HG03103 (cell line): Measurements from ENCODE around the gene WNT7B.

Experiments
- ATAC-seq: cut with Tn5 transposase; IDR thresholded peaks from one replicate; pipeline ENCODE4 v1.9.1; 2021; ENCODE audit warnings: low read depth; ENCODE audit not compliant: unreplicated experiment

The WNT7B gene

DNA sequence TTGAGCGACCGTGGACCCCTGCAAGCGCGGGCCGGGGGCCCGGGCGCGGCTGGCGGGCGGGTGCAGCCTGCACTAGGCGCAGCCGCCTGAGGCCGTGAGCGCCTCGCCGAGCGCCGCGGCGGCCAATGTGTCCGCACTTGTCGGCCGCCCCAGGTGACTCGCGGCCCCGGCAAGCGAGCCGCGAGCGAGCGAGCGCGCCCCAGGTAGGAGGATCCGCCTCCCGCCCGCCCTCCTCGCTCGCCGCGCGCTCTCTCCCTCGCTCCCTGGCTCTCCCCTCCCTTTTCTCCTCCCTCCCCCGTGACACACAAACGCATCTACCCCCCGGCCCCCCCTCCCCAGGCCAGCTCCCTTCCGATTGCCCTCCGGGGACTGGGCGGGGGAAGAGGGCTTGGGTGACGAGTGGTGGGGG lies at the start of gene WNT7B:
Gene WNT7B, minus strand, starts transcription at position 160 of the 409 bp plus-strand sequence. CDS start 408 bp downstream, outside the sequence.
- no peak for ATAC-seq

DNA sequence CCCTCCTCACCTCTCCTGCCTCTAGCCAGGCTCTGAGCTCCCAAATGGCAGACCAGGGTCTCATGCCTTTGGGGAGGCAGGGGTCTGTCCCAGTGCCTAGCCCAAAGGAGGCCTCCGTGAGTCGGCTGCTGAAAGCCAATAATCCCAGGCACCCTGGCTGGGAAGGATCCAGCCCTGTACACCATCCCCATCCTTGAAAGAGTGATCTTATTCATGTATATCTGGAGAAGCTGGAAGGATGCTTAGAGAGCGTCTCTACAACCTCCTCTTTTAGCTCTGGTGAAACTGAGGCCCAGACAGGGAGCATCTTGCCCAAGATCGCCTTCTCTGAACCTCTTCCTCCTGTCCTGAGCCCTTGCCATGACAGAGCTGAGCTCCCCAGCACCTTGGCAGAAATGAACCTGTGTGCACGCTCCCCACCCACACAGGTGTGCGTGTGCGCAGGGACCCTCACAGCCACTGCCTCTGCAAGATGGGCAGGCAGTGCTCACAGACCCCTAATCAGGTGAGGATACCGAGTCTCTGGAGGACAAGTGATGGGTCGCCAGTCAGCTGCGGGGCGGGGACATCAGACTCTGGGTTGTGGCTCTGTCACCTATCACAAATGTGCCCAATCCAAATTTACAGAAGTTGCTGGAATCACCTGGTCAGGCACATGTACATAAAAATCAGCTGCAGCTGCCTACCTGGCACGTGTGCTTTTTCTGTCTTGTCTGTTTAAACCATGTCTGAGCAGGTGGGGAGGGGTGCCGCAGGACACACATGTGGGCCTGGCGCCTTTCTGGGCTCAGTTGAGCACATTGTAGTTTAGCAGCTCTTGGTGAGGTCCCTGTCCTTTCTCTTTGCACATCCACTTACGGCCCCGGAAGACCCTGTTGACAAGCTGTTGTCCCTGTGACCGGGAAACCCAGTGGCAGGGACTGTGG lies 49.3 kb upstream of the WNT7B start:
- no peak for ATAC-seq

DNA sequence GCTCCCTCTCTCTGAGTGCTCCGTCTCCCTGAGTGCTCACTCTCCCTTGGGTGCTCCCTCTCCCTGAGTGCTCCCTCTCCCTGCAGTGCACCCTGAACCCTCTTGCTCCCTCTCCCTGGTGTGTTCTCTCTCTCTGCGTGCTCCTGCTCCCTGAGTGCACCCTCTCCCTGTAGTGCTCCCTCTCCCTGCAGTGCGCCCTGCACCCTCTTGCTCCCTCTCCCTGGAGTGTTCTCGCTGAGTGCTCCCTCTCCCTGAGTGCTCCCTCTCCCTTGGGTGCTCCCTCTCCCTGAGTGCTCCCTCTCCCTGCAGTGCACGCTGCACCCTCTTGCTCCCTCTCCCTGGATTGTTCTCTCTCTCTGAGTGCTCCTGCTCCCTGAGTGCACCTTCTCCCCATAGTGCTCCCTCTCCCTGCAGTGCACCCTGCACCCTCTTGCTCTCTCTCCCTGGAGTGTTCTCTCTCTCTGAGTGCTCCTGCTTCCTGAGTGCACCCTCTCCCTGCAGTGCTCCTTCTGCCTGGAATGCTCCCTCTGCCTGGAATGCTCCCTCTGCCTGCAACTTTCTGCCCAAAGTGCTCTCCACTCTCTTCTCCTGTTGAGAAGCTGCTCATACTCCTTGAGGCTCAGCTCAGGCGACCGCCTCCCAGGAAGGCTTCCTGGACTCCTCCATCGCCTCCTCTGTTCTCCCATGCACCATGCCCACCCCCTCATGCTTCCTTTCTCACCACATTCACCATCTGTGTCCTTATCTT lies 48.4 kb upstream of the WNT7B start:
- no peak for ATAC-seq

DNA sequence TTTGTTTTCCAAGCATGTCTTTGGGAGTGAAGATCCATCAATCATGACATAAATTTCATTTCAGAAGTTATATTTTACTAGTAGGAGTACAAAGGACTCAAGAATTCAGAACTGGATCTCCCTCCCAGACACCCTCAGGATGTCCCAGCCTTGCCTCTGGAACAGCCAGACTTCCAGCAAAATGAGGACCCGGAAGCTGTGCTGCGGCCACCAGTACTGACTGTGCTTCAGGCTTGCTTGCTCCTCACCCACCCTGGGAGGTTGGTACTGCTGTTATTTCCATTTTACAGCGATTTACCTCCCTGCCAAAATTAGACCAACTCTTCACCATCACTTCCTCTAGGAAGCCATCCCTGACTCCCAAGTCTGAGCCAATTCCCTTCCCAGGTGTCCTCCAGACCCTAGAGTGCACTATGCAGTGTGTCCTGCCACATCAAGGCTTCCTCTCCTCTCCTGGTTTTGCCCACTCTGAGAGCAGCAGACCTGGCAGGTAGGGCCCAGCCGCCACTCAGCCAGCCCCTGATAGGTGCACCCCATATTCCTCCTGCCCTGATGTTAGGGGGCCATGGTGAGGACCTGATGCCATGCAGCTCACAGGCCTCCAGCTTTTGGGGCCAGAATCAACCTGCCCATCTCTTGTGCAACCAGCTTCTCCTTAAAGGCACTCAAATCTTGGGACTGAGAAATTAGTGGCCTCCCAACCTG lies 47.3 kb upstream of the WNT7B start:
- ATAC-seq: no peak

DNA sequence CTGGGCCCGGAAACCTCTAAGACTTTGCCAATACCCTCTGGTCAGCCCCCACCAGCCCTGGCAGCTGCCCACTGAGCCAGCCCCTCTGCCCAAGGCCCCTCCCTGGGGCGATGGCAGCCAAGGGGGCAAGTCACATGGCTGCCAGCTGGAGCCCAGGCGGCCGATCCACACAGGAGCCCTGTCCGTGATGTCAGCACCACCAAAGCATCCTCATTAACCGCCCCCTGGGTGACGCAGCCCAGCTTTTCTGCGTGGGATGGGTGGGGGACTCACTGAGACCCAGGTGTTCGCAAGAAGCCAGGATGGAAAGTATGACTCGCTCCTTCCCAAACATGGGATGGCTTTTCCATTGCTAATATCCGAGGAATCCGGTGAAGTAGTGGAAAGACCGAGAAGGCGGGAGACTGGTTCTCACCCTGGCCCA lies 46.6 kb upstream of the WNT7B start:
- no peak for ATAC-seq

DNA sequence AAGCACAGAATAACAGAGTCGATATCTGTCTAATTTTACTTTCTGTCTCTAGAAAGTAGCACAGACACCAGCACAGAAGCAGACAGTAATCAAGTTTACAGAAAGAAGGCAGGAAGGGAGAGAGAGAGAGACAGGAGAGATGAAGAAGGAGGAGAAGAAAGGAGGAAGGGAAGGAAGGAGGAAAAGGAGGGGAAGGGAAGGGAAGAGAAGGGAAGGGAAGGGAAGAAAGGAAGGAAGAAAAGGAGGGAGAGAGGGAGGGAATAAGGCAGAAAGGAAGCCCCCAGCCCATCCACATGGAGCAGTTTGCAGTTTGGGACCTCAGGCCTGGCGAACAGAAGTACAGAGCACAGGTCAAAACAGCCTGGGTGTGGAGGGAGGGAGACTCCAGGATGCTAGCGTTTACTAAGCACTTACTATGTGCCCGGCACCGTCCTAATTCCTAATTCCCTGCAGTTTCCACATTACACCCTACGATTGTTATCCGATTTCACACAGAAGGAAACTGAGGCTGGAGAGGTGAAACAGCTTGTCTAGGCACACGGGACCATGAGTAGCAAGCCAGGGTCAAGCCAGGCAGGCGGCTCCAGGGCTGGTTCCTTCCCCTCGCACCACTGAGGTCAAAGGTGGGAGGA lies 46.0 kb upstream of the WNT7B start:
- no peak for ATAC-seq

DNA sequence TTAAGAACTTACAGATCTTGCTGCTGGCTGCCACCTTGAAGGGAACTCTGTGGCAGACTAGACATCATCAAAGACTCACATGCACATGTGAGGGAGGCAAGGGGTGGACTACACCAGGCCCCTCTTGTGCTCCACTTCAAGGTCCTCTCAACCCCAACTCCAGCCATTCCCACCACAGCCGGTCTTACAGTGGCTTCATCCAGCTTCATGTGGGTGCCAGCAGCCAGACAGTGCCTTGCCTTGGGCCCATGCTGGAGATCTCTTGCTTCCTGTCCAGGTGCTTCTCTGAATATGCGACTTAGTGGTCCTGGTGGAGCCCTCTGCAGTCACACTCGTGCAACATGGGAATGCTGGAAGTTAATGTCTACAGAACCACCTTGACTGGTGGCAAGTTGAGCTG lies 44.6 kb upstream of the WNT7B start:
- ATAC-seq: no peak

DNA sequence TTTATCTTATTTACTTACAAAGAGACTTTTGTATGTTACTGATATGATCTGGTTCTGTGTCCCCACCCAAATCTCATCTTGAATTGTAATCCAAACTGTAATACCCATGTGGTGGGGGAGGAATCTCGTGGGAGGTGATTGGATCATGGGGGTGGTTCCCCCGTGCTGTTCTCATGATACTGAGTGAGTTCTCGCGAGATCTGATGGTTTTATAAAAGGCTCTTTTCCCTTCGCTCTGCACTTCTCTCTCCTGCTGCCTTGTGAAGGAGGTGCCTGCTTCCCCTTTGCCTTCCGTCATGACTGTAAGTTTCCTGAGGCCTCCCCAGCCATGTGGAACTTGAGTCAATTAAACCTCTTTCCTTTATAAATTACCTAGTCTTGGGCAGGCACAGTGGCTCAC lies 42.4 kb upstream of the WNT7B start:
- no peak for ATAC-seq

DNA sequence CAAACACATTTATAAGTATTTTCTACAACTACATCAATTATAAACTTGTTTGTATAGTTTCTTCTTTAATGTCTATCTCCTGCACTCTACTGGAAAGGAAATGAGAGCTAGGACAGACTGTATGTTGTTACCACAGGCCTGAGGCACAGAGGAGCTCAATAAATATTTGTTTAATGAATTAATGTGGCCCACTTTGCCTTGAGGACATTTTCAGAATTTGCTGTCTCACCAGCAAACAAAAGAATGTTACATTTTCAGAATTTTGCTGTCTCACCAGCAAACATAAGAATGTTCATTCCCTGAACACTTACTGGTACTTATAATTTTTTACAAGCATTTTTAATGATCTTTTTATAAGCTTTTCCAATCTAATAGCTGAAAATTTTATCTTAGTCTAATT lies 41.9 kb upstream of the WNT7B start:
- no peak for ATAC-seq

DNA sequence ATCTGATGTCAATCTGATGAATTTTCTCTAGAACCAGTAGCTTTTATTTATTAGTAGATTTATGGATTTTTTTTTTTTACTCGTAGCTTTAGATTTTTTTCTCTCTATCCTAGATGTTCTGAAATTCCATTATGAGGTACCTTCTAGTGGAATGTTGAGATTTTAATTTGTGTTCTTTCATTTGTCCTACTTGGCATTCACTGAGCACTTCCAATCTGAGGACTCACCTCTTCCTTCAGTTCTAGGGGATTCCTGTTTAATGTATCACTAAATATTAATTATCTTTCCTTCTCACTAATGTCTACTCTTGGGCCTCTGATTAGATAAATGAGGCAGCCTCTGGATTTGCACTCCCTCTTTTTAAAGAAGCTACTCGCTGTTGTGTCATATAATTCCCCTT lies 40.2 kb upstream of the WNT7B start:
- ATAC-seq: no peak

DNA sequence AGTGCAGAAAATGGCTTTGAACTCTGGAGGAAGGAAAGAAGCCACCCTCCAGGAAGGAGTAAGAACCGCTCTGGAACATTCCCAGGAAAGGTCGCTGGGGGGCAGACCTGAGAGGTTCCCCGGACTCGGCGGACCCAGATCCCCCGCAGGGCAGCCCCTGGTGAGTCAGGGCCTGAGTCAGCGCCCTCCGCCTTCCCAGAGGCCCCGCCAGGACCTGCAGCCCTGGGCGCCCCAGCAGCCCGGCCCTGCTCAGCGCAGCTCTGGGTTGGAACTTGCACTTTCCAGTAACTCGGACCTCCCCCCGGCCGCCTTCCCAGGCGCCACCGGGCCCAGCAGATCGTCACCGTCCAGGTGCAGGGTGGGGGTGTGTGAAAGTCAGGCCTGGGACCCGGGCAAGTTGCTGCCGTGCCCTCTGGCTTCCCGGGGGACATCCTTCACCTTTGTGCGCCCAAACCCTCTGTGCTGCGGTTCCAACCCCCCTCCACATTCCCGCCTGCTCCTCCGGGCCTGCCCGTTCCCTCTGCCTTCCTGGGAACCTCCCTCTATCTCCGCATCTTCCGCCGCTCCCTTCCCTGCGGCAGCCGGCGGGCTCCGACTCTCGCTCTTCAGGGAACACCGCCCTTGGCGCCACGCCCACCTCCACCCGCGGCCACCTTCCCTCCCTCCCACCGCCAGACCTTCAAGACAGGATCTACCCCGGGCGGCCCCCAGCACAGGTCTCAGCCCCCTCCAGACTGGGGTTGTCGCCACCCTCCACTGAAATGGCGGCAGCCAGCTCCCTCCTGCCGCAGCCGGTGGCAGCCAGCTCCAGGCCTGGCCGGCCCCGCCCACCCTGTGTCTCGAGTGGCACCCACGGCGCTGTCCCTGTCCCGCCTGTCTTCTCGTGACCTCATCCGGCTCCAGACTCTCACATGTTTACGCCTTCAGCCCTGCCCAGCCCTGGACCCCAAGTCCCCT lies 36.8 kb upstream of the WNT7B start:
- no peak for ATAC-seq

DNA sequence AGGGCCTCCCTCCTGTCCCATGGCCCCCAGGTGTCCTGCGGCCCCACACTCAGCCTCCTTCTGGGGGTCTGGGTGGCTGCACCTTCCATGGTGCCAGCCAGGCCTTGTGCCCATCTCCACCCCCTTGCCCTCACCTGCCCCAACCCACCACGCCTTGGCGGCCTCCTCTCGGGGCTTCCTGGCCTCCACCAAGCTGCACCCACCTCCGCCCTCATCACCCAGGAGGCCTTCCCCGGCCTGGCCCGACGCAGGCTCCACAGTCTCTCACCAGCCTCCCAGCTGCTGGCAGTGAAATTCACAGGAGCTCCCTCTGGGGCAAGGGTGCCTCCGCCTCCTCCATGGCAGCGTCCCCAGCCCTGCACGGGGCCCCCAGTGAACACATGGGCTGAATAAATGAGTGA lies 35.9 kb upstream of the WNT7B start:
- ATAC-seq: no peak

DNA sequence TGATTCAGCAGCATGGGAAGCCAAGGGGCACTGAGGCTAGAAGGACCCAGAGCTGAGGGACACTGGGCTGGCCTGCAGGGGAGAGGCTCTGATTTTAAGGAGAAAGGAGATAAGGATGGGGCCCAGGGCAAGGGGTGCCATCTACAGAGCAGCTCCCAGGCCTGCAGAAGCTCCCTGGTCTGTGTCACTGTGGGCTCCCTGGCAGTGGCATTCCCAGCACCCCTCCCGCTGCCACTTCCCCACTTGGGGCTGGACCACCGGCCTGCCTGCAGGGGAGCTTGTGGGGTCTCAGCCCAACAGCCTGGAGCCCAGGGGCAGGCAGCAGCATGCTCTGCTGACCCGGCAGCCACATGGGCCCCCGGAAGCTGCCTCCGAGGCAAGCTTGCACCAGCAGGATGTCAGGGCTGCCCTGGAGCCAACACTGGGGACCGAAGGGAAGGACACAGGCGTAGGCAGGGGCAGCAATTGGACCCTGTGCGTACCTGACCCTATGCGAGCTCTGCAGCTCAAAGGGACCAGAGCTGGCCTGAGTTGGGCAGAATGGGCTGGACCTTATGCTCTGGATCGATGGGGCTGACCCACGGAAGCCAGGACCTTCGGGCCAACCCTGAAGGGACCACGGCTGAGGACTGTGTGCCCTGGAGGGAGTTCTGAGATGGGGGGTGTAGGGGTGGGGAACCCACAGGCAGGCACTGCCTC lies 35.4 kb upstream of the WNT7B start:
- no peak for ATAC-seq

DNA sequence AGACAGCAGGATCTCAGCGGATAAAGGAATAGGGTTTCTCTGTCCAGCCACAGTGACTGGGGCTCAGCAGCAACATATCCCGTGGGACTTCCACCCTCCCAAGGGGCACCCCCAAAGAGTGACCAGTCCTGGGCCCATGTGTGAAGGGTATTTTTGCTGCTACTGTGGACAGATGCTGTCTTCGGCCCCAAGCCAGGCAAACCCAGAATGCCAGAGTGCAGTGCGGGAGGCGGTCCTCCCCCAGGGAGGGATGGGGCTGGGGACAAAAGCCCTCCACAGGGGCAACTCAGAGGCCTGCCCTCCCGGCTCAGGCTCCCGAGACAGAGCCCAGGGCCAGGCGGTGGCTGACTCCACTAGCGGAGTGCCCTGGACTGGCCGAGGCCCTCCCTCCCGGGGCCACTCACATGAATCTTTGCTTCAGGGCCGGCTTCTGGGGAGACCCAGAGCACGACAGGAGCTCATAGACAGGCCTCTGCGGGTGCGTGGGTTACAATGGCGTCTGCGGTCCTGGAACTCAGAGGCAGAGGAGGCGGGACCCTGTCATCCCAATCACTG lies 34.7 kb upstream of the WNT7B start:
- ATAC-seq: no peak

DNA sequence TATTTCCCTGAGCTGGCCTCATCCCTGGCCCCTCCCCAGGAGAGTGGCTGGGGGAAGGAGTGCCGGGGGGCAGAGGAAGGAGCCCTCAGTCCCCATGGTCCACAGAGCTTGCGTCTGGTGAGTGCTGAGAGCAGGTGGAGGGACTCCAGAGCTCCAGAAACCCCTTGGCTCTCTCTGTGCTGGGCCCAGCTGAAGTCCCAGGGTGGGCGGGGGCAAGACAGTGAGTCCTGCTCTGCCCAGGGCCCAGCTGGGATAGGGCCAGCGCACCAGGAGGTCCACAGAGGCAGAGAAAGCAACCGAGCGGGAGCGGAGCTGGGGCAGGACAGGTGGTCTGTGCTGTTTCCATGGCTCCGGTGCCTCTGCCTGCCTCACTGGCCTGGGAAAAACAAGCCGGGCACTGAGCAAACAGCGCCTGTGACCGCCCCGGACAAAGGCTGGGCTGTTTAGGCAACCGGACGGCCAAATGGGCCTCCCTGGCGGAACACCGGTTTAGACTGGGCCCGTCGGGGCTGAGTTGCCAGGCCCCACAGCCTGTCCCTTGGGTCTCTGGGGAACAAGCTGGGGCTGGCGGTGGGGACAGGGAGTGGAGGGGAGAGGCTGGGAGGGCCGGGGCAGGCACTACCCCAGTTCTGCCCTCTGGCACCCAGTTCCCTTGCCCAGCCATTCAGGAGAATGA lies 34.1 kb upstream of the WNT7B start:
- ATAC-seq: no peak

DNA sequence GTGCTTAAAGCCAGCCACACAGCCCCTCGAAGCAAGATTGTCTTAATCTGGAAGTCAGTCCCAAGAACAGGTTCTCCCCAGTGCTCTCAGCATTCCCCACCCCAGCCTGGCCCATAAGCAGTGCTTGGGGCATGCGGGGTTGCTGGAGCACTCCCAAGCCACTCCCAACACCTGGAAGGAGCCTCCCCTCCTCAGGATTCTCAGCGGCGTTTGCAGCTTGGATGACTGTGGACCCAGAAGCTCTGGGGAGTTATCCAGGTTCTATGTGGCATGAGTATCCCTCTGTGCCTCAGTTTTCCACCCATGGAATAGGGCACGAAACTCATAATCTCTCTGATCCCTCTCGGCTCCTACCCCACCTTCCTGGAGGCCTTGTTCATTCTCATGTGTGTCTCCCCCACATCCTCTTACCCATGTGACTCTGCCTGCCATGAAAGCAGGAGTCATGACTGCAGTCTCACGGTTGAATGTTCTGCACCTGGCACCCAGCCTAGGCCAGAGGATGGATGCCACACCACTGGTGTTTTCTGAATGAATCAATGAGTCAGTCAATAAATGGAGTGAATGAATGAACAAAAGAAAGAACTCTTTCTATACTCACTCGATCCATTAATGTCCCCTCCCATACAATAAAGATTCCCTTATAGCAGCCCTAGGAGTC lies 33.4 kb upstream of the WNT7B start:
- ATAC-seq: no peak

DNA sequence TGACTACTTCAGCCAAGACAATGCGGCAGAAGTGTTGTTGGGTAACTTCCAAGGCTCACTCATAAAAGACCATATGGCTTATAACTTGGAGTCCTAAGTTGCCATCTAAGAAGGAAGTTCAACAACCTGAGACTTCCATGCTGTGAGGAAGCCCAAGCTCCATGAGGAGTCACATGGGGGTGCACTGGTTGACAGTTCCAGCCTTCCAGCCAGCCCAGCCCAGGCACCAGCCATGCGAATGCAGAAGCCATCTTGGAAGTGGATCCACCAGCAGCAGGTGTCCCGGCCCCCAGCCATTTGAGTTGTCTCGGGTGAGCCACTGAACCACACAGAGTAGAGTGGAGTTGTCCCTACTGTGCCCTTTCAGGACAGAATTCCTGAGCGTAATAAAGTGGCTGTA lies 32.8 kb upstream of the WNT7B start:
- no peak for ATAC-seq
